NK-92 (cell line): ENCODE measurements around the gene TRPM1.
"Not testable (repeated sequence)": the region's sequence is repeated elsewhere in the genome, so short reads cannot be mapped to it uniquely, and the experiment has no call there.

Experiments used
- DNase-seq: peaks from one replicate; lab custom pipeline; 2025; ENCODE audit not compliant: unreplicated experiment; lab: John Stamatoyannopoulos, UW

Gene TRPM1

DNA sequence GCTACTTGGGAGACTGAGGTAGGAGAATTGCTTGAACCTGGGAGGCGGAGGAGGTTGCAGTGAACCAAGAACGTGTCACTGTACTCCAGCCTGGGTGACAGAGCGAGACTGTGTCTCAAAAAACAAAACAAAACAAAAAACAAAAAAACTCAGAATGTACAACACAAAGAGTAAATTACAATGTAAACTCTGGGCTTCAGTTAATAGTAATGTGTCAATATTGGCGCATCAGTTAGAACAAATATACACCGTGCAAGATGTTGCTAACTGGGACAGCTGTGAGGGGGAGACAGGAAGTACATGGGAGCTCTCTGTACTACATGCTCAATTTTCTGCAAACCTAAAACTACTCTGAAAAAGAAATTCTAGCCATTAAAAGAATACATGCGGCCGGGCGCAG, 23.5 kb upstream of the TRPM1 start:
- no peak for DNase-seq

DNA sequence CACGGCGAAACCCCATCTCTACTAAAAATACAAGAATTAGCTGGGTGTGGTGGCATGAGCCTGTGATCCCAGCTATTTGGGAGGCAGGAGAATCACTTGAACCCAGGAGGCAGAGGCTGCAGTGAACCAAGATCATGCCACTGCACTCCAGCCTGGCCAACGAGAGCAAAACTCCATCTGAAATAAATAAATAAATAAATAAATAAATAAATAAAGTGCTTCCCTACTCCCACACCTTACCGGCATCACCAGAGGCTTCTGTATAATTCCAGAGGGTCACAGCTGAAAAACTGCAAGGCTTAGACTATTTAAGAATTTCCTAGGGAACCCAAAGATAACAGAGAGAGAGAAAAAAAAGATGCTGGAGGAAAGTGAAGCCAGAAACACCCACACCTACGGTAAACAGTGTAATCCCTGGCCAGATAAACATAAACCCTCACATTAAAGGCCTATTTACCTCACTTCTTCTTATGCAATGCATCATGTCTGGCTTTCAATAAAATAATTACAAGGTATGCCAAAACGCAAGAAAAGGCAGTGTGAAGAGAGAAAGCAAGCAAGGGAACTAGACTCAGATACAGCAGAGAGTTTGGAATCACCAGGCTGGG, 15.0 kb upstream of the TRPM1 start:
- no peak for DNase-seq

DNA sequence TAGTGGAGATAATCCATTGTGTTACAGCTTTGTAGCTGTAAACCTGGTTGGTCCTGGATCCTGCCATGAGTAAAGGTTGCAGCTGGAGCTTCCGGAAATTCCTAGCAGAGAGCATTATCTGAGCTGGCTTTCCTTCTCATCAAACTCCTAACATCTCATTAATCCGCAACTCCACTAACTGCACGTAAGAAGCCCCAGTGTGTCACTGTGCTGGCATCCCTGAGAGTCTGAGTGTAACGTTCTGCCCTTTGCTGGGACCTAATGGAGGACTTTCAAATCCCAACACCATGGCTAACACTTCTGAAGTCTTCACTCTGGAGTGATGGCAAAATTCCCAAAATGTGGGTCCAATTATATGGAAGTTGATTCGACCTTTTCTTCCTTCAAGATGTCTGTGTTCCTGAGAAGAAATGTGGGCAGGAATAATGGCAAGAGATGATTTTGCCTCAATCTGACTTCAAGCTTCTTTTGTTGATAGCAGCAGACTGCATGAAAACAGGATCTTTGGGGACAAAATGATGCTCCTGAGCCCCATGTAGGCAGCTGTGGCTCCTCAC, 9.6 kb upstream of the TRPM1 start:
- DNase-seq = no peak

DNA sequence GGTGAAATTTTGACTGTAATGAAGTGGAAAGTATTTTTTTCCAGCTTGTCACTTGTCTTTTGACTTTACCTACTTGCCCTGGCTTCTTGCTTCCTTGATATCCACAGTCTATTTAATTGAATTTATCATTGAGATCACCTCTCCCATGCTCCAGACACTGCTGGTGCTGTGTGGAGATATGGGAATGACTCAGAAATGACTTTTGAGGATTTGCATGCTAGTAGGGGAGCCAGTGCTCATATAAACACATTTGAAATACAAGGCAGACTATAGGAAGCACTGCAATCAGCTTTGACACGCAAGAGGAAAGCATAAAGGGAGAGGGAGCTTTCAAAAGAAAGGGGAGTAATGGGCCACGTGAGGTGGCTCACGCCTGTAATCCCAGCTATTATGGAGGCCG, 7.3 kb upstream of the TRPM1 start:
- no peak for DNase-seq

DNA sequence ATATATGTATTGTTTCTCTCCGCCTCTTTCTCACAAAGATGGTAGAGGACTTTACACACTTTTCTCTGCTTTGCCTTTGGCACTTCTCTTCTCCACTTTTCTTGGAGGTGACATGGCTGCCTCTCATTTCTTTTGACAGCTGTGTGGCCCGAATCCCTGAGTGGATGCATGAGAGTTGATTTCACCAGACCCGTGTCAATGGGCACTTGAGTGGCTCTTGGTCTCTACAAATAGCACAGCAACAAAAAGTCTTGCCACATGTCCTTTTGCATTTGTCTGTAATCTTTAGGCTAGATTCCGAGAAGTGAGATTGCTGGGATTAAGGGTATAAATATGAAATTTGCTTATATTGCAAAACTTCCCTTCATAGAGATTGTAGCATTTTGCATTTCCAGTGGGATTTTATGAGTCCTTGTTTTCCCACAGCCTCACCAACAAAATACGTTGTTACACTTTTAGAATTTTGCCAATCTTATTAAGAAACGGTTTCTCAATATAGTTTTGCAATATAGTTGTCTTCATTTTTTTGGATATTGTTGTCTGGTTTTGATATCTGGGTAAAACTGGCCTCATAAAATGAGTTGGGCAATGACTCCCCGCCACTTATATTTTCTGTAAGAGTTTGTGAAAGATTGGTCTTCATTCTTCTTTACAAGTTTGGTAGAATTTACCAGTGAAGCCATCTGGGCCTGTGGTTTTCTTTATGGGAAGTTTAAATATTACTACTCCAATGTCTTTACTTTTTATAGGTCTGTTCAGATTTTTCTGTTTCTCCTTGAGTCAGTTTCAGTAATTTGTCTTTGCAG, 5.2 kb upstream of the TRPM1 start:
- no peak for DNase-seq

DNA sequence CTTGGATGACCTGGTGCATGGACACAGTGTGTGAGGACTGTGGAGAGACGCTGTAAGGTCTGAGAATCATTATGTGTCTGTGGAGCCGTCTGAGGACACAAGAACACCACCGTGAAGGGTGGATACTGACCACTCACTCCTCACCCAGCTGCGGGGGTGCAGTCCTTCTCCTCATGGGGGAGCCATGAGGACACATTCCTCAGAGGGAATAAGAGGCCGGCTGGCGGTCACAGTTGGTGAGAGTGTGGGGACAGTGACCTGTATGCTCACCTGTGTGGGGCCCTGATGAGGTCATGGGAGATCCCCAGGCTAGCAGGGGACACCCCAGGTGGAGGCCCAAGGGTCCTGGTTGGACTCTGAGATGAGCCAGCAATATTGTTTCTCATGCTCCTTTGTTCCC, 2.5 kb upstream of the TRPM1 start:
- no peak for DNase-seq

DNA sequence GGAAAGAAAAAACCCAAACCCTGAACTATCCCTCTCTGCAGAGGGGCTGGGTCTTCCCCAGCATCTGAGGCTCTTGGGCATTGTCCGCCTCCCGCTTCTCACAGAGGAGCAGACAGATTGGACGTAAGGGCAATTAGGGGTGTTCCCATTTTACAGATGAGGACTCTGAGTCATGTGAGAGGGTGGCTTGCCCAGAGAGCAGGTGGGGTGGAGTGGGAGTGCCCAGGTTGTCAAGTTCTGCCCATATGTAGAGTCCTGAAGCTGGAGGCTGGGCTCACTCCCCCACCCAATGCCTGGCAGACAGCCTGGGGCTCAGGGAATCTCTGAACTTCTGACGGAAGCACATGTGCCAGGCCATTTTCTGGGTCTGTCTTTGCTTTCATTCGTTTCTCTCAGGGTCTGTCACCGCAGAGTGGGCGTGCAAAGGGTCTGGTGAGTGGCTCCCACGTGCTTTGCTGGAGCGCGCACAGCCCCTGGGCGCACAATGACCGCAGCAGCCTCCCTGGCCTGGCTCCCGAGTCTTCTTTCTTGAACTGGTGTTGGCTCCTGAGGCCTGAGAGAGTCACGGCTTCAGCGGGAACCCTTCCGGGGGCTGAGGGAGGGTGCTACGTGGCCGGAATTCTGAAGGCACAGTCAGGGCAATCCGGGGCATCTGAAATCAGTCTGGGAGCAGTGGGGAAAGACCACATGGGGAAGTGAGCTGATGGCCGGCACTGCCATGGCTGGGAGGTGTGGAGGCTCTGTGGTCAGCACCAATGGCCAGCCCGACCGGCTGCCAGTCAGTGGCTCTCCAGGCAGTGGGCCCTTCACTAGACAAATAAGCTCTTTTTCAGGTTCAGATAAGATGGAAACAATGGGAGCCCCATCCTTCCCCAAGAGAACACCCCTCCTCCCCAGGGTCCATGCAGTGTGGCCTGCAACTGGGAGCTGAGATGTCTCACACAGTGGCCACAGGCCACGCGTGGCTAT, 1.1 kb upstream of the TRPM1 start:
- DNase-seq = no peak

DNA sequence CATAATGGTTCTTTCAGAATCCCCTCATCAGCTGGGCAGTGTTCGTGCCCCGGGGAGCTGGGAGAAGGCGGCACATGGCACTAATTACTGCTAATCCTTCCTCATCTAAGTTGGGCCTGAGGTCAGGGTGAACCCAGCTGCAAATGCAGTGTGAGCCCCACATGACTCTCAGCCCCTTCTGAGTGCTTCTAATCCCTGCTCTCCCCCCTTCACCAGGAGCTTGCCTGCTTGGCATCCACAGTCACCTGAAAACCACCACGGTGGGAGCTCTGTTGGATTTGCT, 455 bp upstream of the TRPM1 start:
- no peak for DNase-seq

DNA sequence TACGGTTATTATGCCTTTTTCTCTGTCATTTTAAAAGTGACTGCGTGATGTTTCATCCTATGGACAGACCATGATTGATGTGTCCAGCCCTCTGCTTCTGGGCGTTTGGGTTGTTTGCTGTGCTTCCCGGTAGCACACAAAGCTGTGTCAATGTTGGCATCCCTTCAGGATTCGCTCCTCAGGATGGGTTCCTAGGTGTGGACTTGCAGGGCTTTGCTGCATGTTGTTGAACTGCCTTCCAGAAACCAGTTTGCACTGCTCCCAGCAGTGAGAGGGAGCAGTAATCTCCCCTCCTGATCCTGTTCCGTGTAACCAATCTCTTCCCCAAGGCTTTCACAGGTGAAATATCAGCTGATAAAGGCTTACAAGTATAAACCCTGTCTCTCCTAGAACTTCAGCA, 787 bp downstream of the TRPM1 start:
- no peak for DNase-seq

DNA sequence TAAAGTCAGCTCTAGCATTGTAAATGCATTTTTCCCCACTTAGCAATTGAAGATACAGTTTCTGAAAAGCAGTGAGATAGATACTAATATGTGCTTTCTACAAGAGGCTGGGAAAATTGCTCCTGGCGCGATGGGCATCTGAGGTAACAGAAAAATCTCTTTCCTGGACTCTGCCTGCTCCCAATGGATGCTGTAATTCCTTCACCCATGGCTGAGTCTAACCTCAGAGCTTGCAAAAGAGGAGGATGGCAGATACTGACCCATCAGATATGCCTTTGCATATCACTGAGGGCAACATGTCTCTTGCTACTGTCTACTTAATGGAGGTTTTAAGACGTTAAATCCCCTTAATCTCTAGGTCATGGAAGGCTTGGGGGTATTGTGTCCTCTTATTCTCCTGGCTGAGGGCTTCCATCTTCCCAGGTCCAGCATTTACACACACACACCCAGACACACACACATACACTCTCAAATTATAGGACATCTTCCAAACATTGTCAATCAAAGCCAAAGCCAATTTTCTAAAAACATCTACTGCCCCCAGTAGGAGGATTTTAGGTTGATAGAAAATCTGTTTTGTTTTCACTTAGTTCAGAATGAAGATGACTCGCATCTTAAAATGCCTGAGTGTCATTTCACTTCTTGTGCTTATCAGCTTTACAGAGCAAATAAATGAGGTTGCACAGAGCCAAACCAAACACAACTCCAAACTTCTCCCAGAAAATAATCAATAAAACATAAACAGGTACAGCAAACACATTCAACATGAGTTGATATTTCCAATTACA, 2.4 kb downstream of the TRPM1 start:
- no peak for DNase-seq

DNA sequence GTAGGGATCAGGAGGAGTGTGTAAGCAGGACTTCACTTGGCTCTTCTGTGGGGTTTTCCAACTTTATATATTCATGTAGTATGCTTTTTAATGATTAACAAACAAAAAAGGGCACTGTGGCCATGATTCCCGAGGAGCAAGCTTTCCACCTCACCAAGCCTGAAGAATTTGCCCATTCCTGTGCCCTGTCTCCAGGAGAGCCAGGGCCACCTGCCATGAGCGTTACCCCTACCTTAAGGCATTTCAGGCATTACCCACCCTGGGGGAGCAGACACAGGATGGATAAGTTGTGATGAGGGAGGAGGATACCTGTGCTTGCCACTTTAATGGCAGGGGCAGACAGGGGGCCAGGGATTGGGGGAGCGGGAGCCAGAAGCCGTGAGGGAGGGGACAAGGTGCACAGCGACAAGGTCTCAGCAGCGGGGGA, 3.0 kb downstream of the TRPM1 start:
- DNase-seq = no peak

DNA sequence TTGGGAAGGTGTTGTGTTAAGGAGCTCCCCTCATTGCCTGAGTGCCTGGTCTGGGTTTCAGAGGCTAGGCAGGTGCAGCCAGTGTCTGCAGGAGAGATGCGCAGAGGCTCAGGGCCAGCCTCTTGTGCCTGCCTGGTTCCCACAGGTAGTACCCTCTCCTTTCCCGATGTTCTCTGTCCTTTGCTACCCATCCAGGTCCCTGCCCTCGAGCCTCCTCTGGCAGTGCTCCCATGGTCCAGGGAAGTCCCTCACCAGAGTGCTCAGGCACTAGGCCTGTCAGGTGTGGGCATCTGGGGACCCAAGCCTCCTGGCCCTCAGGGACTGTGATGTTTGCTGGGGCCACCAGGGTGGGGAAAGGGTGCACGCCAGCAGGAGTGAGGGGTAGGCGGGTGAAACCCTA, 5.0 kb downstream of the TRPM1 start:
- no peak for DNase-seq

DNA sequence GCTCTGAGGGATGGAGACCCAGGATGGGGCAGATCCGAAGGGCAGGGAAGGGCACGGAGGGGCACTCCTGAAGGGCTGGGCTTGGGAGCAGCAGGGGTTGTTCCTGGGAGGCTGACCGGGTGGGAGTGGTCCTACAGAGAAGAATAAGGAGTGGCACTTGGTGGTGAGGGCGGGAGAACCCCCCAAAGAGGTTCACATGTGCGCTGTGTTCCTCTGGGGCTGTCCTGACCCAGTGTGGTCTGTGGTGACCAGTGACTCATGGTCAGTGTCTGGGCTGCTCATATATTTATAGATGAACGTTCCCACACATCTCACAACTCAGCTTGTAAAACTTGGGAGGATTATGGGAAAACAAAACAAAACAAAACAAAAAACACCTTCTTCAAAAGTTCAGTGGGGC, 10.0 kb downstream of the TRPM1 start:
- DNase-seq = no peak

DNA sequence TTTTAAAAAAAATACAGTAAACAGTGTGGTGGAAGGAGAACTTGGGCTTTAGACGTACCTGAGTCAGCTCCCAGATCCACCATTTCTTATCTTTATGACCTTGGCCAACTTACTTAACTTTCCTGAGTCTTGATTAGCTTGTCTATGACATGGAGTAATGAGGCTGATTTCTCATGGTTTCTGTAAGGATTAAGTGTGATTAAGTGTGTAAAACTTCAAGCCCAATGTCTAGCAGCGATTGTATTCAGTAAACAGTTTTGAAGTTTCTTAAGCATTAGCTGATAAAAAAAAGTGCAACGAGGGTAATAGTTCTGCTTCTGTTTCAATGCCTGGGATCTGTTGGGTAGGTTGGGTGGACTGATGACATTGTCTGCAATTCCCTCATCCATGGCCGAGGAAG, 10.8 kb downstream of the TRPM1 start:
- no peak for DNase-seq

DNA sequence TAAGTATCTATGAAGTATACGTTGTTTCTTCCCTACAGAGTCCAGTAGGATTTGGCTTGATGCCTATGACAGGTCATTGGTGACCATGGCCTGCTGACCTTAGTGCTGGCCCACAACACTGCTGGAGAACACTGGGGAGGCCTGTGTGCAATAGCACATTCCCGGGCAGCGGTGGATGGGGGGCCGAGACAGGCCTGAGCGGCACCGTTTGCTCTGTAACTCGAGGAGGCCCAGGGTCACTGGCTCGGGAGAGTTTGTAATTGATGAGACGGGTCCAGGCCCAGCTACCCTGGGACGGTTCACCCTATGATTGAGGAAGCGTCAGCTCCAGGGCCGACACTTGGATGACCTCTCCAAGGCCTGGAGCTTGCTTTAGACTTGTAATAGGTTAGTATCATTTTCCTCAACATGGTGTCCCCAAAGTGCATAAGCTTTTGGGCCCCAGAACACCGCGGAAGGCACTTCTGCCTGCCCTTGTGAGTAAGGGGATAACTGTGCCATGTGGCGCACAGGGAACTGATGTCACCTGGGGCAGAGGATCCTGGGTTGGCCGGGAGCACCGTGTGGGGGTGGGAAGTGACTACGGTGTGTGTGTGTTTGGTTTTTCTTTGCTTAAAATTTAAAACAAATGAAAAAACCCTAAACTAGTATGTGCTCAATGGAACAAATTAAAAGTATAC, 12.0 kb downstream of the TRPM1 start:
- DNase-seq = no peak

DNA sequence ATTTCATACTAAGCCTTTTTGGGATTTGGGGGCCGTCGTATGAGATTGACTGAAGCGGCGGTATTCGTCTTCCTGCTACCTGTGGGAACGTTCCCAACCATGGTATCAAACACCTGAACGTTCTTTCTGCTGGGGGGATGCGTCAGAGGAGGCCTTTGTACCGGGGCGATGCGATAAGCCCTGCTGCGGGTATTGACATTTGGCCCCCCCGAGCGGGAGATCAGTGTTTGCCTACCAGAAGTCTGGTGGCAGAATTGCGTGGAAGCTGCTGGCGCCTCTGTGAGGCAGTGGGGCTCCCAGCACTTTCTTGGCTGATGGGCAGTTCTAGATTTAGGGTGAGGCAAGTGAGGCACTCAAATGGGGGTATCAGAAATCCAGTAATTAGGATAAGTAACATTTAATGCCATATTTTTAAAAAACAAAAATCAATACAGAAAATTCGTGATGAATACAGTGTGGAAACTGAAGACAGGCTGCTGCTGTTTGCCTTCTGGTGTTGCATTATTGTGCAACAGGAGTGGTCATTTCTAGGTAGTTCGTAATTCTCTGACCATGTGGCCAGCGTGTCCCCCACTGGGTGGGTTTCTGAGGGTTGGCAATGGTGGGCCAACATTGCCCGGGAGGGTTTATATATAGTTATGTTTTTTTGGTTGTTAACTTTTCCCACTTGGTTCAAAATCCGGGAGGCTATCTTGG, 12.7 kb downstream of the TRPM1 start:
- no peak for DNase-seq

DNA sequence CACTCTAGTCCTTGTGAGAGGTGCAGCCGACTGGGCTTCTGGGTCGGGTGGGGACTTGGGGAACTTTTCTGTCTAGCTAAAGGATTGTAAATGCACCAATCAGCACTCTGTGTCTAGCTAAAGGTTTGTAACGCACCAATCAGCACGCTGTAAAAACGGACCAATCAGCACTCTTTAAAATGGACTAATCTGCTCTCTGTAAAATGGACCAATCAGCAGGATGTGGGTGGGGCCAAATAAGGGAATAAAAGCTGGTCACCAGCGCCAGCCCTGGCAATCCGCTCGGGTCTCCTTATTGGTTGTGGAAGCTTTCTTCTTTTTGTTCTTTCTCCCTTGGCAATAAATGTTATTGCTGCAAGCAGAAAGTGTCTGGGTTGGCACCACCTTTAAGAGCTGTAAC, 13.5 kb downstream of the TRPM1 start:
- DNase-seq = not testable (repeated sequence)

DNA sequence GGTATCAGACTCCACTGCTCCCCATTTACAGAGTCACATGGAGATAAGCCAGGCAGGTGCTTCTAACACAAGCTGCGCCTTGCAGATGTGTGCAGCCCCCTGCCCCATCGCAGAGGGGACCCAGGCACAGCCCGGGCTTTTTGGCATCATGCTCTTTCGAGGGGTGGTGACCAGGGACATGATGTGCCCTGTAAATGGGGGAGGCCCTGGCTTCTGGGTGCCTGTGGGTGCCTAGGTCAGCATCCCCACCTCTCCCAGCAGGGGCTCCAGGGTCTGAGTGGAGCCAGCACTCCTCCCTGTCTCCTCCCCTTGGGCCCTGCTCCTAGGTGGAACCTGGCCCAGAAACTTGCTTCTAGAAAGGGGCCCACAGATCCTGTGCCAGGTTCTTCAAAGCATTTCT, 15.2 kb downstream of the TRPM1 start:
- no peak for DNase-seq

DNA sequence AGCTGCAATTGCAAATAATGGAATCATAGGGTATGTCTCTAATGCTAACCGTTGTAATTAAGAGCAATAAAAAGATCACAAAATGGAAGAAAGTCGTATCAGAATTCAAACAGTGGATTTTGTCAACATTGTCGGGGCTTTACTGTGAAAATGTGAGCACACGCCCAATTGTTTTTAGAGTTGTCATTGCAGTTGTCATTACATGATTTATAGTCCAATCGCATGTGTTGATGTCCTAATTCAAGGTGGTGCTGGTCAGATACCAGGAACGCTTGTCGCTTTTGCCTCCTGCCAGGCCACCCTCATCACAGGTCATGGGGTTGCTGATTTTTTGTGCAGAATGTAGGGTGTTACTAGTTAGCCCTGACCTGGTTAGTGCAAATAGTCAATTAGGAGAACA, 16.2 kb downstream of the TRPM1 start:
- DNase-seq = no peak

DNA sequence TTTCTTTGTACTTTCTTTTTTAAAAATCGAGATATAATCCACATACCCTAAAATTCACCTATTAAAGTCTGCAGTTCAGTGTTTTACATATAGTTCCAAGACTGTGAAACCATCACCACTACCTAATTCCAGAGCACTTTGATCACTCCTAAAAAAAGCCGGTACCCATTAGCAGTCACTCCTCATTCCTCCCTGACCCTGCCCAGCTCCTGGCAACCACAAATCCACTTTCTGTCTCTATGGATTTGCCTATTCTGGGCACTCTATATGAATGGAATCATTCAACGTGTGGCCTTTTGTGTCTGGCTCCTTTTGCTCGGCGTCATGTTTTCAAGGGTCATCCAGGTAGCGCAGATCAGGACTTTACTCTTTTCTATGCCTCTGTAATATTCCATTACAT, 17.3 kb downstream of the TRPM1 start:
- no peak for DNase-seq
